Measurements from ENCODE around the gene ZNF521. TPM values are rescaled to one million over a fixed set of nuclear protein-coding genes. Genes with fewer than 3 reads are reported as not detected.

The ZNF521 gene
- total and polyA plus RNA-seq, 2 experiments from 2014 or later, result 3.1 to 9.2 TPM

DNA sequence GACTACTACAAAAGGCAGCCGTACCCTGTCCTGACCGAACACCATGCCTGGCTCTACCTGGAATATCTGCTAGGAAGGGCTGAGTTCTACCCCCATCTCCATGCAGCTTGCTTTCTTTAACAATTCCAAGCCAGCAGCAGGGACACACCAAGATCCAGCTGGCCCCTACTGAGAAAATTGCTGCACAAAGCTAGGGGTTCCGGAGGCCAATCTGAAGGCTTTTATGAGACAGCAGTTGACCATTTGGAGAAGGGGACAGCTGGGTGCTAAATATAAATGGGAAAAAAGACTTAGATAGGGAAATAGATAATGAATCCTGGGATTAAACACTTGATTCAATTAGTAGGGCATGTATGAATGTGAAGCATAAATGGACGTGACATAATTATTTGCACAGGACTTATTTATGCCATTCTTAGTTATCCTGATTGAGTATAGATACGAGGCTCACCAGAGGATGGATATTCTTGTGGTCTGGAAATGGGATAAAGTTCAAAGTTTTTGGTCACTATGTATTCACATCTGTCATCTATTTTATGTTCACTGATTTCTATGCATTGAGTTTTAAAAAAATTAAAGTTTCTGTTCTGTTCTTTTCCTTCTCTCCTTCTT is 204.0 kb downstream of the ZNF521 start:
- TF ChIP-seq, protein P1, sequence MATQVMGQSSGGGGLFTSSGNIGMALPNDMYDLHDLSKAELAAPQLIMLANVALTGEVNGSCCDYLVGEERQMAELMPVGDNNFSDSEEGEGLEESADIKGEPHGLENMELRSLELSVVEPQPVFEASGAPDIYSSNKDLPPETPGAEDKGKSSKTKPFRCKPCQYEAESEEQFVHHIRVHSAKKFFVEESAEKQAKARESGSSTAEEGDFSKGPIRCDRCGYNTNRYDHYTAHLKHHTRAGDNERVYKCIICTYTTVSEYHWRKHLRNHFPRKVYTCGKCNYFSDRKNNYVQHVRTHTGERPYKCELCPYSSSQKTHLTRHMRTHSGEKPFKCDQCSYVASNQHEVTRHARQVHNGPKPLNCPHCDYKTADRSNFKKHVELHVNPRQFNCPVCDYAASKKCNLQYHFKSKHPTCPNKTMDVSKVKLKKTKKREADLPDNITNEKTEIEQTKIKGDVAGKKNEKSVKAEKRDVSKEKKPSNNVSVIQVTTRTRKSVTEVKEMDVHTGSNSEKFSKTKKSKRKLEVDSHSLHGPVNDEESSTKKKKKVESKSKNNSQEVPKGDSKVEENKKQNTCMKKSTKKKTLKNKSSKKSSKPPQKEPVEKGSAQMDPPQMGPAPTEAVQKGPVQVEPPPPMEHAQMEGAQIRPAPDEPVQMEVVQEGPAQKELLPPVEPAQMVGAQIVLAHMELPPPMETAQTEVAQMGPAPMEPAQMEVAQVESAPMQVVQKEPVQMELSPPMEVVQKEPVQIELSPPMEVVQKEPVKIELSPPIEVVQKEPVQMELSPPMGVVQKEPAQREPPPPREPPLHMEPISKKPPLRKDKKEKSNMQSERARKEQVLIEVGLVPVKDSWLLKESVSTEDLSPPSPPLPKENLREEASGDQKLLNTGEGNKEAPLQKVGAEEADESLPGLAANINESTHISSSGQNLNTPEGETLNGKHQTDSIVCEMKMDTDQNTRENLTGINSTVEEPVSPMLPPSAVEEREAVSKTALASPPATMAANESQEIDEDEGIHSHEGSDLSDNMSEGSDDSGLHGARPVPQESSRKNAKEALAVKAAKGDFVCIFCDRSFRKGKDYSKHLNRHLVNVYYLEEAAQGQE (IDR thresholded peaks at IDR 0.05; ENCODE audit: unreplicated experiment), result no peak
- TF ChIP-seq ZNF114 (CRISPR knock-in tag; IDR thresholded peaks at IDR 0.05) (no peak), EZH2phosphoT487 (IDR thresholded peaks at IDR 0.05; ENCODE audit: unreplicated experiment) (no peak), EZH2 (IDR thresholded peaks at IDR 0.05; ENCODE audit: low read depth, unreplicated experiment) (no peak), STAT1 (IDR thresholded peaks at IDR 0.05; ENCODE audit: unreplicated experiment) (no peak), JUNB (IDR thresholded peaks at IDR 0.05; ENCODE audit: unreplicated experiment) (no peak), NANOG (IDR thresholded peaks at IDR 0.05; ENCODE audit: borderline replicate concordance) (no peak), ZNF331 (CRISPR knock-in tag; IDR thresholded peaks at IDR 0.05; ENCODE audit: low read depth) (no peak)
- TF ChIP-seq, protein P2, sequence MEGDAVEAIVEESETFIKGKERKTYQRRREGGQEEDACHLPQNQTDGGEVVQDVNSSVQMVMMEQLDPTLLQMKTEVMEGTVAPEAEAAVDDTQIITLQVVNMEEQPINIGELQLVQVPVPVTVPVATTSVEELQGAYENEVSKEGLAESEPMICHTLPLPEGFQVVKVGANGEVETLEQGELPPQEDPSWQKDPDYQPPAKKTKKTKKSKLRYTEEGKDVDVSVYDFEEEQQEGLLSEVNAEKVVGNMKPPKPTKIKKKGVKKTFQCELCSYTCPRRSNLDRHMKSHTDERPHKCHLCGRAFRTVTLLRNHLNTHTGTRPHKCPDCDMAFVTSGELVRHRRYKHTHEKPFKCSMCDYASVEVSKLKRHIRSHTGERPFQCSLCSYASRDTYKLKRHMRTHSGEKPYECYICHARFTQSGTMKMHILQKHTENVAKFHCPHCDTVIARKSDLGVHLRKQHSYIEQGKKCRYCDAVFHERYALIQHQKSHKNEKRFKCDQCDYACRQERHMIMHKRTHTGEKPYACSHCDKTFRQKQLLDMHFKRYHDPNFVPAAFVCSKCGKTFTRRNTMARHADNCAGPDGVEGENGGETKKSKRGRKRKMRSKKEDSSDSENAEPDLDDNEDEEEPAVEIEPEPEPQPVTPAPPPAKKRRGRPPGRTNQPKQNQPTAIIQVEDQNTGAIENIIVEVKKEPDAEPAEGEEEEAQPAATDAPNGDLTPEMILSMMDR (conservative IDR thresholded peaks at IDR 0.05; ENCODE audit: low read depth in 2 of 2), result no peak
- no peaks in the 10 kb centered on the region for H3K36me3 Mint-ChIP-seq (ENCODE audit: low read depth)
- Histone ChIP-seq H2AFZ (no peak overlapping the region), H4K20me1 (replicated peaks; ENCODE audit: insufficient read depth) (no peaks in the 10 kb centered on the region), H3K36me3 (ENCODE audit: insufficient read depth) (no peaks in the 10 kb centered on the region), H3K4me2 (no peak overlapping the region), H3K27ac (ENCODE audit: low read depth) (no peak overlapping the region), H3K27me3 (ENCODE audit: insufficient read depth) (no peaks in the 10 kb centered on the region), H3K4me1 (ENCODE audit: insufficient read depth) (no peaks in the 10 kb centered on the region), H3K79me2 (replicated peaks; ENCODE audit: insufficient read depth) (no peaks in the 10 kb centered on the region), H3K4me3 (no peak overlapping the region), H3F3A (replicated peaks; ENCODE audit: low read depth) (no peaks in the 10 kb centered on the region), H3K9me2 (ENCODE audit: insufficient read depth) (no peaks in the 10 kb centered on the region)
- H3K27ac Mint-ChIP-seq, result no peak overlapping the region
- H3K27me3 Mint-ChIP-seq (ENCODE audit: insufficient read depth, low read depth, poor library complexity), result no peaks in the 10 kb centered on the region
- H3K4me1 Mint-ChIP-seq, result peaks cover 8% of the 10 kb centered on the region; the same call in 2 of the 3 replicates
- DNase-seq (ENCODE audit: low spot score) (no peak), ATAC-seq (no peak)
- no peak overlapping the region for H3K4me3 Mint-ChIP-seq
- H3K9me3 Mint-ChIP-seq, result no peaks in the 10 kb centered on the region

DNA sequence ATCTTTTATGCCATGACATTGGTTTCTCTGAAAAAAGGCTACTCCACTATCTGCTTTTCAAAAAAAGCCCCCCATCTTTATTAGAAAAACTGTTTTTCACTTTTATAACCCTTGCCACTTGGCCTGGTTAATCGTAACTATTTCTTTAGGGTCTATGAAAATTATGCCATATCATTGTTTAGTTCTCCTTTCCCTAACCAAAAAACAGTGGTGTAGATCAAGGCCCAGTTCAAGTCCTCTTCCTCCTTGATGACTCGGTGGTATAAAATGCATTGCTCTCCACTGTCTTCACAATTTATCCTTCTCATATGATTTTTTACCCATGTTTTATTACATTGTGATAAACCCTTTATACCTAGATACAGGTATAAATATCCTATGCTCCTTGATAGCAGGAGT is 205.5 kb downstream of the ZNF521 start:
- Mint-ChIP-seq H3K9me3 (no peaks in the 10 kb centered on the region), H3K27ac (no peak overlapping the region), H3K36me3 (ENCODE audit: low read depth) (no peaks in the 10 kb centered on the region), H3K27me3 (ENCODE audit: insufficient read depth, low read depth, poor library complexity) (no peaks in the 10 kb centered on the region), H3K4me3 (no peak overlapping the region), H3K4me1 (peaks cover 10% of the 10 kb centered on the region; the same call in 2 of the 3 replicates)
- no peak overlapping the region for H2AFZ ChIP-seq
- DNase-seq (ENCODE audit: low spot score) (no peak), ATAC-seq (no peak)
- TF ChIP-seq EZH2 (IDR thresholded peaks at IDR 0.05; ENCODE audit: low read depth, unreplicated experiment) (no peak), STAT1 (IDR thresholded peaks at IDR 0.05; ENCODE audit: unreplicated experiment) (no peak), ZNF114 (CRISPR knock-in tag; IDR thresholded peaks at IDR 0.05) (no peak), NANOG (IDR thresholded peaks at IDR 0.05; ENCODE audit: borderline replicate concordance) (no peak), EZH2phosphoT487 (IDR thresholded peaks at IDR 0.05; ENCODE audit: unreplicated experiment) (no peak), CREB1 (CRISPR knock-in tag; IDR thresholded peaks at IDR 0.05; ENCODE audit: low read depth) (no peak)
- TF ChIP-seq, protein P1 (IDR thresholded peaks at IDR 0.05; ENCODE audit: unreplicated experiment), result no peak
- TF ChIP-seq, protein P2 (conservative IDR thresholded peaks at IDR 0.05; ENCODE audit: low read depth in 2 of 2), result no peak
- H3F3A ChIP-seq (replicated peaks; ENCODE audit: low read depth), result no peaks in the 10 kb centered on the region
- H3K36me3 ChIP-seq (ENCODE audit: insufficient read depth), result no peaks in the 10 kb centered on the region
- no peaks in the 10 kb centered on the region for H4K20me1 ChIP-seq (replicated peaks; ENCODE audit: insufficient read depth)
- no peak overlapping the region for H3K4me2 ChIP-seq
- H3K27me3 ChIP-seq (ENCODE audit: insufficient read depth), result no peaks in the 10 kb centered on the region
- H3K4me1 ChIP-seq (ENCODE audit: insufficient read depth), result no peaks in the 10 kb centered on the region
- H3K4me3 ChIP-seq, result no peak overlapping the region
- H3K9me2 ChIP-seq (ENCODE audit: insufficient read depth), result no peaks in the 10 kb centered on the region
- H3K27ac ChIP-seq (ENCODE audit: low read depth), result no peak overlapping the region
- H3K79me2 ChIP-seq (replicated peaks; ENCODE audit: insufficient read depth), result no peaks in the 10 kb centered on the region

All from GM23338 (cell line).